Esophagus (tissue), 2 donors: Measurements from ENCODE around the gene IP6K1. TPM values are rescaled to one million over a fixed set of nuclear protein-coding genes. Genes with fewer than 3 reads are reported as not detected.
"Not testable (repeated sequence)": the region's sequence is repeated elsewhere in the genome, so short reads cannot be mapped to it uniquely, and the experiment has no call there.

Experiments used
- H3K27ac ChIP-seq, 2 donors: one replicate each; pipeline ENCODE4 v1.5.1; 2013; ENCODE audit warnings: low read depth in 2 of 2, mild to moderate bottlenecking in 2 of 2, inconsistent platforms in 1 of 2, low read length in 1 of 2, moderate library complexity in 1 of 2
- H3K27me3 ChIP-seq, 2 donors: one replicate each; pipeline ENCODE4 v1.6.1; 2013; ENCODE audit warnings: low read length in 2 of 2, control low read depth in 1 of 2, mild to moderate bottlenecking in 1 of 2; ENCODE audit not compliant: insufficient read depth in 2 of 2, control insufficient read depth in 1 of 2
- H3K36me3 ChIP-seq, 2 donors: one replicate each; pipeline ENCODE4 v1.6.1; 2013; ENCODE audit warnings: low read length in 1 of 2; ENCODE audit not compliant: control insufficient read depth in 2 of 2, insufficient read depth in 2 of 2
- H3K4me1 ChIP-seq, 2 donors: one replicate each; pipeline ENCODE4 v1.6.1; 2013; ENCODE audit warnings: low read length in 1 of 2; ENCODE audit not compliant: control insufficient read depth in 2 of 2, insufficient read depth in 2 of 2
- H3K4me3 ChIP-seq, 2 donors: one replicate each; pipeline ENCODE4 v1.5.1; 2013; ENCODE audit warnings: low read length in 2 of 2, mild to moderate bottlenecking in 2 of 2, low read depth in 1 of 2, moderate library complexity in 1 of 2
- H3K9me3 ChIP-seq, 2 donors: one replicate each; pipeline ENCODE4 v1.6.1; 2013; ENCODE audit warnings: mild to moderate bottlenecking in 2 of 2, low read depth in 1 of 2, low read length in 1 of 2, moderate library complexity in 1 of 2; ENCODE audit not compliant: control insufficient read depth in 2 of 2, insufficient read depth in 1 of 2
- WGBS, 2 donors: extraction: QIAGEN DNeasy Blood & Tissue Kit; methylation state at CpG; one replicate each; pipeline ENCODE4 v1.1.7; 2013; 5-methylcytosine and 5-hydroxymethylcytosine counted together
- polyA plus RNA-seq, 2 donors: library from polyadenylated mRNA; stranded (reverse); fragments of 200-250 nt; gene quantifications; one replicate each; pipeline ENCODE4 v1.2.3, GENCODE V29; 2013
- donor health status: healthy with polysubstance abuse.
- donor health status: Bipolar disorder and iron deficiency.

The IP6K1 gene
- polyA plus RNA-seq, 2 donors = 11.5 to 14.1 TPM

DNA sequence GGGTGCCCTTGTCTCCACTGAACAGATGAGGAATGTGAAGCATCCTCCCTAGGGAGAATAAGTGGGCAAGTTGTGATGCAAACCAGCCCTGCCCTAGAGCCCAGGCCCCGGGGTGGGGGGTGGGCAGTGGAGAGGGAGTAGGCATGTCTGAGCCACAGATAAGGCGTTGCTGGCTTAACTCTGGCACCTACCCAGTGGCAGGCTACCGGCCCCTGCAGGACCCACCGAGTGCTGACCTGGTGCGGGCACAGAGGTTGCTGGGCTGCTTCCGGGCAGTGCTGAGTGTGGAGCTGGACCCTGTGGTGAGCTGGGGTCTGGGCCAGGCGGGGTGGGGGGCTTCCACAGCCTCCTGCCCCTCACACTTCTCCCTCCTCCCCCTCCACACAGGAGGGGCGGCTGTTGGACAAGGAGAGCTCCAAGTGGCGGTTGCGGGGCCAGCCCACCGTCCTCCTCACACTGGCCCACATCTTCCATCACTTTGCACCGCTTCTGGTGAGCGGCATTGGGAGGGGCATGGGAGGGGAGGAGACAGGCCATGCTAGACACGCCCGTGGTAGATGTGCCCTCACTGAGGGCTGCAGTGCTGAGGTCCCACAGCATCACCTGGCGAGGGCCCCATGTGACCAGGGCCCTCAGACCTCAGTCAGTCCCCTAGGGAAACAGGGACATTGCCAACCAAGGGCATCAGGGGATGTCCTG is 86.9 kb downstream of the IP6K1 start:
- WGBS, 2 donors = 86 to 87% methylated on average over 16 of the region's 16 CpGs
- Histone ChIP-seq H3K4me1 (no peaks in the 10 kb centered on the region), H3K4me3 (no peak overlapping the region), H3K36me3 (peaks cover 10 to 37% of the 10 kb centered on the region in 2 donors), H3K27me3 (no peaks in the 10 kb centered on the region), H3K27ac (no peak overlapping the region), H3K9me3 (no peaks in the 10 kb centered on the region)

DNA sequence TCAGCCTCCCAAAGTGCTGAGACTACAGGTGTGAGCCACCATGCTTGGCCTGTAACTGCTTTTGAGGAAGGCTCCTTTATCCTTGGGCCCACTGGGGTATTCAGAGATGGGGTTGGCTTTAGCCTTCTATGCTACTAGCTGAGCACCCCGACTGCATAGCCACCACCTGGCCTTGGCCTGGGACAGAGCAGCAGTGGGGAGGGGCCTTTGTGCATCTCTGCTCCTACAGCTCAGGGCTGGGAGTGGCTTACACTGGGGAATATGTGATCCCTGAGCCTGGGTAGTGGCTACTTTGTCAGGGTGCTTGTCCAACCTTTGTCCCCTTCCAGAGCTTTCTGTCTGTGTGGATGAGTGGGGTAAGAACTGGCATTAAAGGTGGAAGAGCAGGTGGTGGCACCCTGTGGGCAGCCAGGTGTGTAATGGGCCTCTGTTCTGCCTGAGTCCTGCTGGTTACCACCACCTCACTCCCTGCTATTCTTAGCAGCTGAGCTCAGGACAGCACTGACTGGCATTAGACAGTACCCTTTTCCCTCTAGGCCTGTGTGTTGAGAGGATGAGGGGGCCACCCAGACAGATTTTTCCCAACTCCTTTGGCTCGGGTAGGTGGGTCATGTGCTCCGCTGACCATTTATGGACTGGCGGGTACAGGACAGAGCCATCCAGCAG is 90.9 kb downstream of the IP6K1 start:
- not testable (repeated sequence) for H3K4me3 ChIP-seq, H3K27ac ChIP-seq, H3K4me1 ChIP-seq, H3K9me3 ChIP-seq, H3K27me3 ChIP-seq
- WGBS, 2 donors = 83 to 92% methylated on average over 4 of the region's 4 CpGs
- H3K36me3 ChIP-seq = peaks cover 3 to 15% of the 10 kb centered on the region in 2 donors

DNA sequence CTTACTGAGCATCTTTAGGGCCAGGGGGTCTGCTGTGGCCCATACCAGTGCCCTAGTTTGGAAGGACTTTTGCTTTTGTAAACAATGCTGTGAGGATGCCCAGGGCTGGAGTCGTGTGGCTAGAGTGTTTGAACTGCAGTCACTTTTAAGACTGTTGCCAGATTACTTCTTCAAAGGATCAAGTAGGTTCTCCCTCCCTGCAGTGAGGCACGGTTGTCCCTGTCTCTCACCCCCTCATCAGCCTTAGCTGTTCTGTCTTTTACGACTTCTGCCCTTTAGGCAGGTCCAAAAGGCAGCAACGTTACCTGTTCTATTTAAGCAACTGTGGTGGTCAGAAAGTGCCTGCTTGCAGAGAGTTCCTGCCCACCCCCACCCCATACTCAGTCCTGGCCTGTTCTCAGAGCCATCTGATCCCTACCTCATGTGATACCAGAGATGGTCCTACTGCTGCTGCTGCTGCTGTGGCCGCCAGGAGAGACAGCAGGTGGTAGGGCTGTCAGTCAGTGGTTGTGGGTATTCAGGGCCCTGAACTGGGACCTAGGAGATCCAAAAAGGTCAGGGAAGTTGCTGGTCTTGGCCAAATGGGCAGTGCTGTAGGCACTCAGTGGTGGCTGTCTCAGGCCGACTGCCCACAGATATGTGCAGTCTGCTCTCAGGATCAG is 91.8 kb downstream of the IP6K1 start:
- H3K36me3 ChIP-seq = peaks cover 3 to 12% of the 10 kb centered on the region in 2 donors
- not testable (repeated sequence) for H3K4me3 ChIP-seq, H3K9me3 ChIP-seq, H3K4me1 ChIP-seq, H3K27ac ChIP-seq, H3K27me3 ChIP-seq
- WGBS, 2 donors = 65 to 73% methylated on average over 6 of the region's 6 CpGs

- H3K4me3 ChIP-seq, H3K27me3 ChIP-seq, H3K27ac ChIP-seq, H3K9me3 ChIP-seq, H3K36me3 ChIP-seq: not testable (repeated sequence)
- WGBS, 2 donors = 65 to 90% methylated on average over 3 of the region's 3 CpGs
- peaks cover 0 to 11% of the 10 kb centered on the region in 2 donors for H3K4me1 ChIP-seq
Measured at GRCh38 chr3:49691481-49691880, 94.9 kb downstream of the IP6K1 start.

- H3K27me3 ChIP-seq, H3K9me3 ChIP-seq, H3K4me3 ChIP-seq, H3K36me3 ChIP-seq, H3K27ac ChIP-seq: not testable (repeated sequence)
- peaks cover 0 to 11% of the 10 kb centered on the region in 2 donors for H3K4me1 ChIP-seq
- 83 to 92% methylated on average over 3 of the region's 3 CpGs for WGBS, 2 donors
Measured at GRCh38 chr3:49690856-49691255, 95.5 kb downstream of the IP6K1 start.

DNA sequence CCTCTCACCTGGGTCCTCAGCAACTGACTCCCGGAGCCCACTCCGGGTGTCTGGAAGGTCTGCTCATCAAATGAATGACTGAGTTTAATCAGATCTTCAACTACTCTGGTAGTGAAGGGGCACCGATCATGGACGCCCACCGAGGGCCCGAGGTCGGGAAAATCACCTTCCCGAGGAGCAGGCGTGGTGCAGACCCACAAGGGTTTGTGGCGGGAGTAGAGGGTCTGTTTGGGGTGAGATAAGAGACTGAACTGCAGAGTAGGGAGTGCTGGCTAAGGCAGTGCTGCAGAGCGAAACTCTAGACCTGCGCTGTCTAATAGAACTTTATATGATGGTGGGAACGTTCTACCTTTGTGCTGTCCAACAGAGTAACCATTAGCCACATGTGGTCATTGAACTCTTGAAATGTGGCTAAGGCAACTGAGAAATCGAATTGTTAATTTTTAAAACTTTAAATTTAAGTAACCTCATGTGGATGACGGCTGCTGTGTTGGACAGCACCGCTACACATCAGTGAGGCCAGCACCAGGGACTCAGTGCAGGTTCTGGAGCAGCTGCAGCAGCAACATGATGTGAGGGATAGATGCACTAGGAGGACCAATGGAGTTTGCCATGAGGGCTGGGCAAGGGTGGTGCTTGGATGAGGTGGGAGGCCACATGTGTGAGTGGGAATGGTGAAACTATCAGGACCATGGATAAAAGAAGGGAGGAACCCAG is 96.3 kb downstream of the IP6K1 start:
- peak overlapping the region in 1 of 2 donors; percentile 79 for H3K27ac ChIP-seq
- H3K4me1 ChIP-seq = peaks cover 0 to 11% of the 10 kb centered on the region in 2 donors
- not testable (repeated sequence) for H3K9me3 ChIP-seq, H3K36me3 ChIP-seq, H3K27me3 ChIP-seq
- peak overlapping the region; percentile 95 to 99 for H3K4me3 ChIP-seq
- 7% methylated on average over 16 of the region's 16 CpGs for WGBS, 2 donors

GRCh38 chr3:49689046-49689907 is 97.1 kb downstream of the IP6K1 start, which contains the start of the genes MST1 and RNF123:
TSS of gene MST1 (minus strand) at chr3:49689474. CDS start at chr3:49688691, 783 bp downstream.
TSS of gene RNF123 (plus strand) at chr3:49689557. CDS start at chr3:49691166, 1,609 bp downstream.
- WGBS, 2 donors = 1 to 2% methylated on average over 63 to 66 of the region's 66 CpGs
- Histone ChIP-seq H3K9me3 (no peaks in the 10 kb centered on the region), H3K4me3 (peak within 1 kb of the TSS; percentile 95 to 99), H3K27me3 (no peaks in the 10 kb centered on the region), H3K27ac (peak within 1 kb of the TSS; percentile 70 to 79), H3K4me1 (peaks cover 0 to 11% of the 10 kb centered on the region in 2 donors), H3K36me3 (peaks cover 0 to 3% of the 10 kb centered on the region in 2 donors)

DNA sequence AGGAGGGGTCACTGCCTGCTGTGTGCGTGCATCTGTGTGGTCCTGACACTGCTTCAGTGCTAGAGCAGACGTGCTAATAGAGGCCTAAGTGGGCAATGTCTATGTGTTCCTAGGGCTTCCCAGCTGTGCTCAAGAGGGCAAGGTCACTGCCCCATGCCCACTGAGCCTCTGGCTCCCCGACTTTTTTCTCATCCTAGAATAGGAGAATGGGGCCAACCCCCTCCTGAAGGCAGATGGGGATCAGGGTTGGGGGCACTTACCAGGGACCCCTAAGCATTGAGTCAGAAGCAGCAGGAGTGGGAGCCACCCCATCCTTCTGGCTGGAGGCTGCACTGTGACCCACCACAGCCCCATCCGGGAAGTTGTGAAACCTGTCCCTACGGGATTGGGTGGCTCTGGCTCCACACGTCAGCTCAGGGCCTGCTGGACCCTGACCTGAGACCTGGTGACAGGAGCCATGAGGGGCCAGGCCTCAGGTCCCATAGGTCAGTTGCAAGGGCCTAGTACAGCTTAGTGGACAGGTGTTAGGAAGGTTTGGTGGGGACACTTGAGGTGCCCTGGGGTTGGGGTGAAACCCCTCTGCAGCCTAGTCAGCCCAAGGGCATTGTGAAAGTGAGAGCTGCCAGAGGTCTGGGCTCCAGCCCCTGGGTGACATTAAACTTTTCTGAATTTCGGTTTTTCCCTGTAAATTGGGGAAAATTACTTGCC is 97.8 kb downstream of the IP6K1 start:
- H3K36me3 ChIP-seq, H3K27ac ChIP-seq, H3K9me3 ChIP-seq, H3K27me3 ChIP-seq: not testable (repeated sequence)
- WGBS, 2 donors = 48 to 59% methylated on average over 7 of the region's 7 CpGs
- Histone ChIP-seq H3K4me1 (peaks cover 0 to 11% of the 10 kb centered on the region in 2 donors), H3K4me3 (peak overlapping the region; percentile 95 to 99)
